Ammon's horn (tissue), 1 donor: ENCODE results near the gene JARID2.

Experiments used
- DNase-seq: peaks from one replicate; pipeline ENCODE4 v3.0.0-alpha.2; 2016; ENCODE audit warnings: low spot score

Gene JARID2

DNA sequence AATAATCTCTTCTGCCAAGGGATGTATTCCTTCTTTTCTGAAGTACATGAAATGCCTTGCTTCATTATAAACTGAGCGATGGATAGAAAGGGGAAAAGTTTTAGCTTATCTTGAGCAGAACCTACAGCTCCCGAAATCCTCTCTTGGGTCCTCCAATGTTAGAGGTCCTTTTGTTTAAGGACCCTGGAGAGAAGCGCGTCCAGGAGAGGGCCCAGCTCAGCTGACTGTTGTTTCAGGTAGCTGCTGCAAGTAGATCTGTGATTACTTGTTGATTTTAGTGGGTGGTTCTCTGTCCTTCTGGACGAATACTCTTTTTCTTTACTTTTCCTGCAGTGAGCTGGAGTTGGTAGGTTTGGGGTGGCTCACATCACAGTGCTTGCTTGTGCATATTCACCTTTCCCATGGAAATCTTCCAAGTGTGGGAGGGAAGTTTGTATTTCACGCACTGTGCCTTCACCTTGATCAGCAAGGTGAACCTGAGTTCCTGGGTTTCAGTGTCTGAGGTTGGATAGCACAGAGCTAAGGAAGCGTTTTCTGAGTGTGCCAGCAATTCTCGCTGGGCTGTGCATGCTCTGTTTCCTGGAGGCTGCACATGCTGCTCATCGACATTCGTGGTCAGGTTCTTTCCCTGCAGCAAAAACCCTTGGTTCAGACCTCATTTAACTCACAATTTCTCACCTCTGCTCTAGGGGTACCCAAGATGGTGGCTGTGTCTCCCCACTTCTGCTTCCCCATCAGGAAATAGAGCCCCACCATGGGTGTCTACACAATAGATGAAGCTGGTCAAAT lies 176.3 kb downstream of the JARID2 start:
- DNase-seq: no peak

DNA sequence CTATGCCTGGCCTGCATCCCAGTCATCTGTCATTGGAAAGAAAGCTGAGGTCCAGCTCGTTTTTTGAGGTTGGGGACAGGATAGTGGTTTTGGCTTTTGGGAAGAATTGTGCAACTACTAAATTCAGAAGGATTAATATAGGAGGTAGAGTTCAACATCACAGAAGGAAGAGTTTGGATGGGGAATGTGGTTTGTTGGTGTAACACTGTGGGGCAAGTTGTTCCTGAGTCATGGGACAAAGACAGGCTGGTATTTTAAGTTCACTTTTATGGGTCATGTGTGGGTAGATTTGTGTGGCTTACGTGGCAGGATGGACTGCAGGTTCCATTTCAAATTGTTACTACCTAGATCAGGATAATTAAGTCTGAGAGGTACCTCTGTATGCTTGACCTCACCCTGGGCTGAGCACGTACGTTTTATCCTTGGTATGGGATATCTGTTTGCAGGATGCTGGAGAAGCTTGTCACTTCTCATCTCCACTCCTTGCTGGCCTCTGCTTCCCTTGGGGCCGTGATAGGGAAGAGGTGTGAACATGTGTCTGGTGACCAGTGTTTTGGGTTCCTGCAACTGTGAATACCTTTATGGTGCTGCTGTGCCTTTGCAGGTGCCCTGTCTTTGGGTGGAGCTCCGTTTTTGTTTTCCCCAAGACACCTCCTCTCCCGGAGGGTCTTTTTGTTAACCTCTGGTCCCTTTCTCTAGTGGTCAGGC lies 177.6 kb downstream of the JARID2 start:
- no peak for DNase-seq

DNA sequence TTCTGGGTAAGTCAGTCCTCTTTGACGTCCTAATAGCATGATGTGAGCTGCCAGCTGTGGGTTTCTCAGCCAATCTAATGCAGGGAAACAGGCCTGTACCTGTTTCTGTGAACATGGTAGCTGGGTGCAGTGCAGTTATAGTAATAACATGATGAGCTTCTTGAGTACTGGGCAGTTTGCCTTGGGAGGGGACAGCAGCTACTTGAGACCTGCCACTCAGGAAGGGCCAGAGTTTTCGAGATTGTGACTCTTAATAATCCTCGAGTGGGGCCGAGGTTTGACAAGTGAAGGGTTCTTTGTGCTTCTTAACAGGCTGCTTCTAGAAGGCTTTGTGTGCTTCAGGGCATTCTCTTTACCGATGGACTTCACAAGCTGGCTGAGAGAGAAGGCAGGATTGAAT lies 180.1 kb downstream of the JARID2 start:
- no peak for DNase-seq

DNA sequence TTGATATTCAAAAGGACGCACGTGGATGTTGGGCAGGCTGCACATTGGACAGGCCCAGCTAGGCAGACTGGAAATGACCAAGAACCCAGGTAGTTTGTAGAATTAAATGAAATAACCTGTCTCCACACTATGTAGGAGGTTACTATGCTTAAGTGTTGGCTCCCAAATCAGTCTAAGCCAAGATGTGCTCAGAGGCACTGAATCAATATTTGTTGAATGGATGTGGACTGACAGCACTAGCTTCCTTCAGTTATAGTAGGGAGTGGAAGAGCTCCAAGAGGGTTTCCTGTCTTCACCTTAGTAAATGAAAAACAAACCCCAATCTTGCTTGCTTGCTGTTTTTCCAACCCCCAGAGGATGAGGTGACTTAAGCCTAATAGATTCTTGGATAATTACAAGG lies 180.5 kb downstream of the JARID2 start:
- DNase-seq: no peak

DNA sequence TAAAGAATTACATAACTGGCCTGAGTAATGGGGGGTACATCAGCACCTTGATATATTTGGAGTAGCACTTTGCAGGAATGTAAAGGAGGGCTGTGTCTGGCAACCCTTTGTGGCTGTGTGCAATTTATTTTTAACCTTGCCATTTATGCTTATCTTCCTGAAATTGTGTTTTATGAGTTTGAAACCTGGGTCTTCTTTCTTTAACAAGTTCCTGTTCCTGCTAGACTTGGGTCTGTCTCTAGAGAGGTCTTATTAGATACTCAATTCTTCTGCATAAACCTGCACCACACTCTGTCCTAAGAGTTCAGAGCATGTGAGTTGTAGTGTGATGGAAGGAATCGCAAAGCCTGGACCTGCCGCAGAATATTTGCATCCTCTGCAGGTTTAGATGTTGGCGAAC lies 181.0 kb downstream of the JARID2 start:
- DNase-seq: no peak

DNA sequence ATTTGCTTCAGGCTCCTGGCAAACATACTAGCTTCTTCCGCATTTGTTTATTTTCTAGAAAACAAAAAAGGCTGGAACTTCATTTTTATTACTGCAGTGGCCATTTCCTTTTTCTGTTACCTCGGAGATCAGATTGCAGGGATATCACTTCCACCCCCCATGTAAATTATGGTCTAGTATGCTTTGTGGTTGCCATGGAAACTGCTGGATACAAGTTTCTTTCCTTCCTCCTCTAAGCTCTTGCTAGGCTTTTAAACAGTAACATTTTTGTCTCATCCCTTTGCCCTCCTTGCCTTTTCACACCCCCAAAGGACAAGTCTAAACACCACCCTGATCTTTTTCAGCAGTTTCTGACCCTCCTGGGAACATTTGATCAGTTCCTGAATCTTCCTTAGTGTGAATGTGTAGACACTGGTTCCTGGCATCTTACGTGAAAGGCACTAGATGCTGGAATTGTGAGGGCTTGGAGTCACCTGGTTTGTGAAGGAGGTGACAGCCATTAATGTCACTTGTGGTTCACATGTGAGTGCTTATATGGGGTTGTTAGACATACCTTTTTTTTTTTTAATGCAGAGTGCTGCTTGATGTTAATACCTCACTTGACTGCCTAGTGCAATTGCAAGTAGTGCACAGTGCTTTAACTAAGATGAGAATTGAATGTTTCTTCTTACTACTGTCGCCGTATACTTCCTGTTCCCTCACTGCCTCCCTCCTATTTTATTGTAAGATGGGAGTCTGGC lies 181.6 kb downstream of the JARID2 start:
- DNase-seq: peak; percentile 68

DNA sequence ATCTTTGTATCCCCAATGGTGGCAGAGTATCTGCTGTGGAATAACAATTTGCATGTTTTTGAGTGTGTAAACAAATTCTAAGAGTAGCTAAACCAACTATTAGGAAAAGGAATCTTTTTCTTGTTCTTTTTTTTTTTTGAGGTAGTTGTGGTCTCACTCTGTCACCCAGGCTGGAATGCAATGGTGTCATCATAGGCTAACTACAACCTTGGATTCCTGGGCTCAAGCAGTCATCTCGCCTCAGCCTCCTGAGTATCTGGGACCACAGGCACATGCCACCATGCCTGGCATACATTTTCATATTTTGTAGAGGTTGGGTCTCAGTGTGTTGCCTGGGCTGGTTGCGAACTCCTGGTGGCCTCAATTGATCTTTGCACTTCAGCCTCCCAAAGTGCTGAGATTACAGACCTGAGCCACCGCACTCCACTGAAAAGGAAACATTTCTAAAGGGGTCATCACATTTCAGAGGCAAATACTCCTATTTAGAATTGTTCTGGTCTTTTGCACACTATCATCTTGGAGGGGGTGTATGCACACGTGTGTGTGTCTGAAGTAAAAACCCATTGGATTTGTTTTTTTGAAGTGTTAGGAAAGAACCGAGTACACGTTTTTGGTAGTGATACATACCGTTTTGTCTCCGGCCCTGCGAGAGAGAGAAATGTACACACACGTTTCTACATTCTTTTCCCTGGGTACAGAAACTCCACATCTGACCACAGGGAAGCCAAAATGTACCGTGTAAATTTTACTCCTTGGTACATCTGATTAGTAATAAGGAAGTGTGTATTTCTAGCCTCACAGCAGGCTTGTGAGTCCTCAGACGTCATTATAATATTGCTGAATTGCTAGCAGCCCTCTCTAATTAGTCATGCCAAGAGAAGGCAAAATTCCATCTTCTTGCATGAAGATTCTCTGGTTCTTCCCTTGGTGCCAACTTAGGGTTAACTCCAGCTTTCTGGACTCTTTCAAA lies 183.6 kb downstream of the JARID2 start:
- no peak for DNase-seq

DNA sequence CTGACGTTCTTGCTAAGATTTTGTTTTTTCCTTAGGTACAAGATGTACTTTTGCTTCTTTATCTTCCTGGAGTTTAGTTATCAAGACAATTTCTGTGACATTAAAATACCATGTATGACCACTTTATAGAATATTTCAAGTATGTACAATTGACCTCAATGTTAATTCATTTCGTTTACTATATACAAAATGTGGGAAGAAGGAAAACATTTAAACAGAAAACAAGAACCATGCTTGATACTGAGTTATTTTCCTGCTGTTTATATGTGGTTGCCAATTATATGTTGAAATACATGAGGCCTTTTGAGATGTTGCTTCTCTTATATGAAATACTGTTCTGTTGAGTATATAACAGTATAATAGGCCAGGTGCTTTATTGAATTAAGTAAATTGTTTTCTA lies 184.3 kb downstream of the JARID2 start:
- DNase-seq: no peak

DNA sequence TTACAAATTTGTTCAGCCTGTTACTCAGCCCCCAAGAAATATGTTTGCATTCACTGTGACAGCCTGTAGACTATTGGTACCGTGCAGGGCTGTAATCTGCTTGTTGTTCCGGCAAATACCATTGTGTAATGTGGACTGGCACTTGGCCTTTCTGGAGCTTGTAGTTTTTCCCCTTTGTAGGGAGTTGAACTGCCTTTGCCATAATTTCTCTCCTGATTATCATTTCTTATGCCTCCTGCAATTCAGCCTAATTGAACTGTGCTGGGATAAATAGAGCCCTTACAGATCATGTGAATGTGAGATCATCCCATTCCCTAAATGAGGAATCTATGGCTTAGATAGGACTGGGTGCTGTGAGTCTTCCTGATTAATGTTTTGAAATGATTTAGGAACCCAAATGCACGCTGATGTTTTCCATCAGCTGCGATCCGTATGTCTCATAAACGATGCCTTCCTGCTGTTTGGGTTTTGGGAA lies 185.1 kb downstream of the JARID2 start:
- DNase-seq: peak; percentile 62

DNA sequence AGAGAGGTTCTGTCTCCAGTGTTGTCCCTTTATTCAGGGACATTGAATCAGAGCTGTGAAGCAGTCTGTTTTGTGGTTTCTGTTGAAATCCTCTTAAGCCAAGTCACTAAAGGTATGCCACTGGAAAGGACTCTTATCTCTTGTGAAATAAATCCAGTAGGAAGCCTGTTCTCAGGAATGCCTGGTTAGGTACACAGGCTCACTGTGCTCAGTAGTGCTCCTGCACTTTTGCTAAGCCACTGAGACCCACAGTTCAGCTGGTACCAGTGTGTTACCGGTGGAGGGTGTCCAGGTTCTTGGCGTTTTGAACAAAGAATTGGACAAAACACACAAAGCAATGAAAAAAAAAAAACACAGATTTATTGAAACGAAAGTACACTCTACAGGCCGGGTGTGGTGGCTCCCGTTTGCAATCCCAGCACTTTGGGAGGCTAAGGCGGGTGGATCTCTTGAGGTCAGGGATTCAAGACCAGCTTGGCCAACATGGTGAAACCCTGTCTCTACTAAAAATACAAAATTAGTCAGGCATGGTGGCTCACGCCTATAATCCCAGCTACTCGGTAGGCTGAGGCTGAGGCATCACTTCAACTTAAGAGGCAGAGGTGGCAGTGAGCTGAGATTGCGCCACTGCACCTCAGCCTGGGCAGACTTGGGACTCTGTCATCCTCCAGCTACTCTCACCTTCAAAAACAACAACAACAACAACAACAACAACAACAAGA lies 186.1 kb downstream of the JARID2 start:
- DNase-seq: no peak

DNA sequence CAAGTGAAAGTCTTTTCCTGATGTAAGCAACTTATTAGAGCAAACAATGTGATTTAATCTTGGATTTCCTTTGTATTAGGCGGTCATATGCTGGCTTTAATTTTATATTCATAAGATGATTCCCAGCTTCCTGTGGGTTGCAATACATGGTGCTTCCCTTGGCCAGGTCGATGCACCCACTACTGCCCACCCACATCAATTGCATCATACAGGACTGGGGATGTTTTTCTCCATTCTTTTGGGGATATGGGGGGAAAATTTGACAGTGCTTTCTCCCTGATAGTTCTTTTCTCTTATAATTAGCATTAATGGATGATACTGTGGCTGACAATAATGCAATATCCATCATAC lies 187.6 kb downstream of the JARID2 start:
- DNase-seq: no peak

DNA sequence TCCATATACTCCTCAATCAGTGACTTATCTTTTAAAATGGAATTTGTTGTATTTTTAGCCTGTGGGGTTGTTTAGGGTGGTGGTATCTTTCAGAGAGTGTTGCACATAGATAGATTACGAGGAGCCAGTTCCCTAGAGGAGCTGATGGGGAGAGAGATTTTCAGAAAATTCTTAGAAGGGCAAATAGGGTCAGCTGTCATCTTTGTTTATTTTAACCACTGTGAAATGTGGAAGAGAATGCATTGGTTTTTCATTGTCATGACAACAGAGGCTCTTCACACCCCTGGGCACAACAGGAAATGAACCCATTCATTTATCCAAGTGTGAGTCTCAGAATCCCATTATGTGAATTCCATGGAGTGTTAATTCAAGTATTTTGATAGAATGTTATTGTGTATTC lies 188.4 kb downstream of the JARID2 start:
- DNase-seq: no peak

DNA sequence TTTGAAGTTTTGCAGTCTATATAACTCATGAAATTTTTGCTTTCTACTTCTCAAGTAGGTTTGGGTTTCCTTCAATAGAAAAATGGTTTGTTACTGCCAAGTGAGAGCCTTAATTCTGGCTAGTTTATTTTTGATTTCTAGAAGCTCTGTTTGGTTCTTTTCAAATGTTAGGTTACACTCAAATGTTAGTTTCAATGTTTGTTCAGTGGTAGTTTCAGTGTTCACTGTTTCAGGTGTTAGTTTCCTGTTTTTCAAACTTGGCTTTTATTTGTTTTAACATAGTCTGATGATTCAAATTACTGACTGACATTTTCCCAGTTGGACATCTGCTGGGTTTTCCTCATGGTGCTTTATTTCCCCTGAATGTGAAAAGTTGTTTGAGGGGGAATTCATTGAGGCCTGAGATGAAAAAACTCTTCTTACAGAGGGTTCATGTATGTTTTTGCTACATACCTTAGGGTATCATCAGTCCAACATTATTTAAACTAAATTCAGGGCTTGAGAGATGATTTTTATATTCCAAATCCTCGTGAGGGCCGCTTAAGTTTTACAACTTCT lies 189.0 kb downstream of the JARID2 start:
- DNase-seq: no peak

DNA sequence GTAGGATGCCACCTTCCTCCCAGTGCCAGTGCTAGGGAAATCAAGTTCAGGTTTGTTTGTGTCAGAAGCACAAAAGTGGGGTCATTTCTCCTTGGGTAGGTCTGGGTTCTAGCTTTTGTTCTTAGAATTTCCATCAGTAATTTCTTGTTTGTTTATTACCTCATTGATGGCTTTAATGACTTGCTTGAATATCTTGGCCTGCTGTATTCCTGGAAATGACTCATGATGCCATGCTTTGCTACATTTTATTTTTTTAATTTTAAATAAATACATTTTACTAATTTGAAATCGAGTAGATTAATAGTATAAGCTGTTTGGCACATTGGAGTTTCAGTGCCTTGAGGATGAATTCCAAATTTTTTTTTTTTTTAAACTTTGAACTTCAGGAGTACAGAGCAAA lies 189.6 kb downstream of the JARID2 start:
- DNase-seq: no peak

DNA sequence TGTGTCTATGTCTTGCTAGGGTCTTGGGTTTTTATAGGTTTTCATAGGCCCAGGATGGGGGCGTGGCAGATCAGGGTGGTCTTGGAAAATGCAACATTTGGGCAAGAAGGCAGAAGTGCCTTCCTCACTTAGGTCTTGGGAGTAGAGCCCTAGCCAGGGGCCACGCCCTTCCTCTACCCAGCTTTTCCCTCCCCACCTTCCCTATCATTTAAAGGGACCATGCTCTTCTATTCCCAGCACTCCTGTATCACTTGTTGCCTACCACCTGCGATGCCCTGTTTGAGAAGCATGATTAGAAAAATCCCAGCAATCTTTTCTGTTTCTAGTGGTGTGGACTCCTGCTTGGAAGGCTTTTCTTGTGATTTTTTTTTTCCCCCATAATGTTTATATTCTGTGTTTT lies 190.6 kb downstream of the JARID2 start:
- DNase-seq: no peak

DNA sequence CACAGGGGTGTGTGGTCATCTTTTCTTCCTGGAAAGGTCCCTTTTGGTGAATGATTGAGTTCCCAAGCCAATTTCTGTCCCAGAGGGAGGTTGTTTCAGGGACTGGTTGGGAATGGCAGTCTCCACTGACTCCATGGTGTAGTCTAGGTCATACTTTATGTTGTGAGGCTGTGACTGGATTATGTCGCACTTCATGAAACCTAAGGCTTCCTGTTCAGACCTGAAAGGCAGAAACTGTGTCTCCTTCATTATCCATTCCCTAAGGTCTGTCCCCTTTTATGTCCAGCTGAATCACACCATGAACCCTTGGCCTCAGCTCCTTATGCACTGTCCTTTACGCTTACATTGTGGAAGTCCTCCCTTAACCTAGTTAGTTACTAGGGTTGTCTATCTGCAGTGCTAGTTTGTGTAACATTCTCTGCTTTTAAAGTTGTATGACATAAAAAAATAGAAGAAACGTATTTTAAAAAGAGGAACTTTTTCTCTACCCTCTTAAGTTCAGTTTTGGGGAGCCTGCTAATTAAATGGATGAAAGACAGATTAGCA lies 191.3 kb downstream of the JARID2 start:
- DNase-seq: no peak

DNA sequence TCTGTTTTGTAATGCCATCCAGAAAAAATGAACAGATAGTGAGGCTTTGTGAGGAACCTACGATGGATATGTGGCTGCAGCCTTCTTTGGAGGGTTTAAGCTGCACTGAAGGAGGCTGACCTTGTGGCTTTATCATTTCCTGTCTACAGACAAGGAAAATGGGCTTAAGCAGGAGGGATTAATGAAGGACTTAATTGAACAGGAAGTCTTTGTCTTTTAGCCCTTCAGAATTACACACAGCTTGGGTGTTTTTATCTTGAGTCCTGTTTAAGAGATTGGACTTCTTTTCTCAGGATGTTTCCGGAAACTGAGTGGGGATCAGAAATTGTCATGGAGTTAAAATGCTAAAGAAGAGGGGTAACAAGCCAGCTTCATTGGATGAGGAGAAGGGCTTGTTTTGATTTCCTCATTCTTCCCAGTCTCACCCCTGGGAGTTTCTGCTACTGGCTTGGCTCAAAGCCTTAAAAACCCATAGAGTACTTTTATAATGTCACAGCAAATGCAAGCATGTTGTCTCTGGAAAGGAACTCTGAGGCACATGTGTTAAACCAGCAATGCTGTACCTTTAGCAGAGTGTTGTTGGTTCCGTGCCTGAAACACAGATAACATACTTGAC lies 193.6 kb downstream of the JARID2 start:
- no peak for DNase-seq

DNA sequence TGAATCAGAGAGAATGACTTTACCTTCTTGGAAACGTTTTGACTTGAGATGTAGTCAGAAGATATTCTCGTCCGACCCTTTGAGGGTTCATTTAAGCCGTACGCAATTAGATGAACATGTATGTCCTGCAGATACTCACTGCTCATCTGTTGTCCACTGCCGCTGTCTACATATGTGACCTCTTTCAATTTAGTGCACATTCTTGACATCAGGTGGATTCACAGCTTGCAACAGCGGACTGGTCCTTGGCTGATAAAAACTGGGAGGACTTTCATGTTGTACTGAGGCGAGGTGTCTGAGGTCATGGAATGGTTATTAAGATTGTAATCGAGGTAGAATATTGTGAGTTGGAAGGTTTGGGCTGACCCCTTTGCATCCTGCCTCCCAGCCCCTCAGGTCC lies 194.2 kb downstream of the JARID2 start:
- no peak for DNase-seq

DNA sequence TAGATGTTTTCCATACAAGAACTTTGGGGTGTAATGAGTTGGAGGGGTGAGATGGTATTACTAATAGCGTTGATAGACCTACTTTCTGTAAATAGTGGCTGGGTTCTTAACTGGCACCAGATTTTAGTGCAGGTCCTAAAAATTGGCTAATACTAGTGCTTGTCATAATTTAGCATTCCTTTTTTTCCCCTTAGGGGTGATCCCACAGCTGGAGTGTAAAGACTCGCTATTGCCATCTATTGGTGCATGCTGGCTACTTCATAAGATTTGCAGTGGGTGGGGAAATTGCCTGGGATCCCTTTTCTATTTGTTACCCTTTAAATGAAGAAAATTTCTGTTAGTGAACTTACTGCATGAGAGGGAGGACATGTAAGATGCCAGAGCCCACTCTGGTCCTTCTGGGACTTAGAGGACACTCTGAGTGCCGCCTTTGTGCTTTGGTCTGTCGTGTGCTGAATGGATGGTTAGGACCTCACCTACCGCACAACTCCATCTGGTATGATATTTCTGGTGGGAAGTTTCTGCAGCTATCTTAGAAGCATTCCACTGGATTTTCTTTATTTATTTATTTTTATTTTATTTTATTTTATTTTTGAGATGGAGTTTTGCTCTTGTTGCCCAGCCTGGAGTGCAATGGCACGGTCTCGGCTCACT lies 195.5 kb downstream of the JARID2 start:
- DNase-seq: peak; percentile 74

DNA sequence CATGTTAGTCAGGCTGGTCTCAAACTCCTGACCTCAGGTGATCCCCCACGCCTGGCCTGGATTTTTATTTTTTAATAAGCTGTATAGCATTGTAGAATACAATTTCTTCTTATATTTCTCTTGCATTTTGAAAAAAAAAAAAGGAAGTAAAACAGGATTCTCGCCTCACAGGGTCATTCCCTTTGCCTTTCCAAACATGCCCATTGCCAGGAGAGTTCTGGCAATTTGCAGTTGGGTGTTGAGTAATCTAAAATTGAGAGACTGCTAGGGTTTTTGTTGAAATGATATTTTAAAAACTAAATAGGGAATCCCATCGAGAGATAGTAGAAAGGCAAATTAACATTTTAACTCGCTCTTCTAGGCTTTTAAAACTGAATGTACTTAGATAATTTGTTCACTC lies 196.1 kb downstream of the JARID2 start:
- no peak for DNase-seq
